Retina (tissue), 1 donor: ENCODE results near the gene KCNIP3.

ENCODE experiments used
- DNase-seq: peaks from one replicate; pipeline ENCODE4 v3.0.0-alpha.2; 2016

KCNIP3 gene

GRCh38 chr2:95314964-95315611 is 17.9 kb downstream of the KCNIP3 start:
- peak; percentile 53 for DNase-seq

DNA sequence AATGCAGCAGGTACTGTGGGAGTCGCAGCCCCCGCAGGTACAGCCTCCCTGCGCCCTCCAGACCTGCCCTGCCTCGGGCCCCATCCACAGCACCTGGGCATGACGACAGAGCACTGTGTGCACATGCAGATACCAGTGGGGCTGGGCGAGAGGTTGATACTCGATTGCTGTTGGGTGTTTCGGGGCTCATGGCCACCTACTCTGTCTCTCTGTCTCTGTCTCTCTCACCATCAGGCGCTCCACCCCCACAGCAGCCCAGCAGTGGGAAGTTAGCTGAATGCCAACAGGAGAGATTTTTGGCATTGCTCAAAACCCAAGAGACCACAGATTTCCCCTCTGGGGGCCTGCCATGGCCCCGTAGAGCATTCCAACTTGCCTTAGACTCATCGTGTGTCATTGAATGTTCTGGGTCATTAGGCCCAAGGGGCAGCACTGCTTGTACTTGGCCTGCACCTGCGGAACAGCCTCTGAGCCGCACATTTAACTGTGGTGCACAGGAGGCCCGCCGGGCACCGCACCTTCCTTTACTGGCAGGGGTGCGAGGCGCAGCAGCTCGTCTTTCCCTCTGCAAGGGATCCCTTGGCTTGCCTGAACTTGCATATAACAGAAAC is 18.8 kb downstream of the KCNIP3 start:
- DNase-seq = no peak

DNA sequence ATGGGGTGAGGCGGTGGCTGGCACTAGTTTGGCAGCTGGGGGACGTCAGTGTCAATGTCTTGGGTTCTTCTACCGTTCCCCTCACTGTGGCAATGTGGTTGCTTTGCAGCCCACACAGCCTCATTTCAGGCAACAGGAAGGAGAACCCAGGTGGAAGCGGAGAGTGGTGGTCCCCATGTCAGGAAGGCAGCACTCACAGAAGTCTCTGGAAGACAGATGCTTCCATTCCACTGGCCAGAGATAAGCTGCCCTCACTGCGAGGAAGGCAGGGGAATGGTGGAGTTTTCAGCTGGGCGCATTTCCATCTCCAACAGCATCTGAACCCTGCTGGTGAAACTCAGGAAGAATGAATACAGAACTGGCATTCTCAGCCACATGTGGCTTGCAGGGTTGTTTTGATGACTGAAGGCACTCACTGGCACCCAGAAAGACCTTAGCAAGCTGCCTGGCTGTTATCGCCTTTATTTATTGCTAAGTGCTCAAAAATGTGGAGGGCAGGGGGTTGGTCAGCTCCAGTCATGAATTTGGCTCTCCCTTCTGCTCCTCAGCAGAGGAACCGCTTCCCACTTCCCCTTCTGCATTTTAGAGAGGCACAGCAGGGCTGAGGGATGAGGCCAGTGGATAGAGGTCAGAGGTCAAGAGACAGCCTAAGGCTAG is 19.4 kb downstream of the KCNIP3 start:
- no peak for DNase-seq

DNA sequence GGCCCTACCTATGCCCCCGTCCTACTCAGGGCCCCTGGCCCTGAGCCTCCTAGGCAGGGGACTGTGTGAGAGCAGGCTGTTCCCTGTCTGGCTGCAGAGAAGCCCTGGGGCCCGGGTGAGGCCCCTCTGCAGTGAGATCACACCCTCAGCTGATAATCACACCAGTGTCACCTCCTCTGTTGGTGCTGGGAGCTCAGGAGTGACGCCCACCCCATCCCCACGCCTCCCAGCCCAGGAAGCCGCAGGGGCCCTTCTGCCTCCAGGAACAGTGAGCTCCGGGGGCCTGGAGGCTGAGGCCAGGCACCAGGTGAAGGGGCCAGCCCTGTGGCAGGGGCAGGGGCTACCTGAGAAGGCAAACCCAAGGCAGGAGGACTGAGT is 20.0 kb downstream of the KCNIP3 start:
- DNase-seq = no peak

GRCh38 chr2:95317665-95318425 is 20.7 kb downstream of the KCNIP3 start:
- DNase-seq = no peak

DNA sequence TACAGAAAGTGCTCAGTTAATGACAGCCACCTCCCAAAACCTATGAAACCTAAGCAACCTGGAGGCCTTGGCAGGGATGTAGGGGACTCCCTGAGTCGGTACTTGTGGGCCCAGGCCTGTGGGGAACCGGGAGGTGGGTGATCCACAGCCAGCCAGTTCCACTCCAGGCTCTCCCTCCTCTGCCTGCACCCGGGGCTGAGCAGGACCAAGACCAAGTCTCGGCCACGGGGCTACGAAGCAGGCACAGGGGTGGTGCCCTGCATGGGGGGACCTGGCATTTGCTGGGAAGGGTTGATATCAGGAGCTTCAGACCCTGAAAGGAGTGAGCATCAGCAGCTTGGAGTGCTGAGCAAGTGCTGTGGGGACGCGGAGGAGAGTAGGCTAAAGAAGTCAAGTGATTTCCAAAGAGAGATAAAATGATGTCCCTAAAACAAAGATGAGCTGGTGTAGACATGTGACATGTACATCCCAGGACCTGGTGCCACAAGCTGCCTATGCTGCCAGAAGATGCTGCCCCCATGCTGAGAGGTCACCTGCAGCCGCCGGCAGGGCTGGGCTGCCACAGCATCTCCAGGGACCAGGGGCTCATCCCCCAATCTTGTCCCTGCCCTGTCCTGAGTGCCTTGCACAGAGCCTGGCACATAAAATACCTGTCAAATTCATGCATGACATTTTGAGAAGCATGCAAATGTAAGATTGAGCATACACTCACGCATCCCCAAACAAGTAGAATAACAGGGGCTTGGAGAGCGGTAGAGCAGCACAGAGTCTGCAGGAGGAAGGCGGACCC is 21.5 kb downstream of the KCNIP3 start:
- no peak for DNase-seq

DNA sequence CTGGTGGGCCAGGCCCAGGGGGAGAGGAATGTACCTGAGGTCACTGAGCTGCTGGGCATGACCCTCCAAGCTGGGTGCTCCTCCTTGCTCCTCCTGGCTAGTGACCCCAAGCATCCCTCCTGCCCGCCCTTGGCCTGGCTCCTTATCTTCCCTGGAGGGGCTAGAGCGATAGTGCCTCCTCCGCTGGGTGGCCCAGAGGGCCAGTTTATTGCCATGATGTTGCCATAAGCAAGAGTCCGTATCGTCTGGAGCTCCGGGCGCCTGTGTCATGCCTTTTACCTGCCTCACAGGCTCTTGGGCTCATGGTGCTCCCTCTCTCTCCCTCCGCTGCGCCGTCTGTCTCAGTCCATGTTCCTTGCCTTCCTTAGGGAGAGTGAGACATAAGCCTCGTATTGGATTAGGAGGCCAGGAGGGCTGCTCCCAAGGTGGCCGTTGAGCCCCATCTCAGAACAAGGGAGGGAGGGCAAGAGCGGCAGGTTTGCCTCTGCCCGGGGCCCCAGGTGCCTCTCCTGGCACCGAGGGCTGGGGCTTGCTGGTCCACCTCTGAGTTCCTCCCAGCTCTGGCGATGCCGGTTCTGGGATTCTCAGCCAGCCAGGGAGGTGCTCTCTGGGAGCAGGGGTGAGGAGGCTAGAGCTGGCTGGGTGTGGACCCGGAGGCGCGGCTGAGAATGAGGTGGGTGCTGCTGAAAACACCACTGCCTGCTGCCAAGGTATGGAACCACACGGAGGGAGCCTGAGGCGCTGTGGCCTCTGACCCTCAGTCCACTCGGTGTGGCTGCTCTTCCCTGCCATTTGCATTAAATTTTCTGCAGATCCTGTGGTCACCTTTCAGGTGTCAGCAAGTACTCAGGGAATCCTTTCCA is 22.6 kb downstream of the KCNIP3 start:
- no peak for DNase-seq

GRCh38 chr2:95320344-95320712 is 23.2 kb downstream of the KCNIP3 start:
- DNase-seq = no peak

GRCh38 chr2:95320986-95321767 is 24.0 kb downstream of the KCNIP3 start:
- no peak for DNase-seq

DNA sequence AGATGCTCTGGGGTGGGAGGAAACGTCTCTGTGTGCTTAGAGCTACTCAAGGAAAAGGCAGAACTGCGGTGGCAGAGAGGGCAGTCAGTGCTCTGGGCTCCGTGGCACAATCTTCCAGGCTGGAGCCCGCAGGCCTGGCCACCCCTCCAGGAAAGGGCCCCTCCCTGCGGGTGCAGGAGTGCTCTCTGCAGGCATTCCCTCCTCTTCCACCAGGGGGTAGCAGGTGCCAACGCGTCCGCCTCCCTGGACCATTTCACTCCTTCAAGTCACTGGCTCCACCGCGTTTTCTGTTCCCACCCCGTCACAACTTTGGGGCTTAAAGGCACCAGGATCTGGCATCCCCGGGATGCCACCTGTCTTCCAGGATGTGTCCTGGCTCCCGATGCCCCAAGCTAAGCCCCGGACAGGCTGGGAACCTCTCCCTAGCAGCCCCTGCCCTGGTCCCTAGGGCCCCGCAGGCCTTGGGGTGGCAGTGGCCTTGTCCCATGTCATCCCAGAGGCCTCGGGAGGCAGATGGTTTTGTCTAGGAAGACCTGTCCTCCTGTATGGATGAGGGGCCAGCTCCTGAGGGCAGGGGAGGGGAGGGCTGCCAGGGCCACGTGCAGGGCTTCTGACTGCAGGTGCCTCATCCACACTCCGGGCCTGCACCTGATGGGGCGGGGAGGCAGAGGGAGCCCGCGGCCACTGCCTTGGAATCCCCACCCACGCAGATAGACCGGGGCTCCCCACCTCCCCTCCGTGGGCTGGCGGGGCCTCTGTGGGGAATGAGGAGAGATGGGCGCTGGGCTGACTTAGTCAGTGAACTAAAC is 26.4 kb downstream of the KCNIP3 start:
- no peak for DNase-seq

DNA sequence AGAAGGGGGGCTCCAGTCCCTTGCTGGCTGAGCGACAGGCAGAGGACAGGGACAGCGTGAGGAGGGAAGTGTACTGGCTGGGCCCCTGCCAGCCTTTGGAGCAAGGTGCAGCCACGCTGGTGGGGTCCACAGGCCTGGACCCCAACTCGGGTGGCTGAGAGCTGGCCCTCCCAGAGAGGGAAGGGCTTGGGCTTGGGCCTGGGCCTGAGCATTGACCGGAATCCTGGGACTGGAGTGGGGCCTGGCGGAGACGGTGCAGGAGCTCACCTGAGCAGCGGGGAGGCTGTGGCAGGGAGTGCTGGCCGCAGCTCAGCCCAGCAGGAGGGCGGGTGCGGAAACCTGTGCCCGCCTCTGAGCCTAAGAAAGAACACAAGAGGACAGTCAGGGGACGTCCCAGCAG is 27.9 kb downstream of the KCNIP3 start:
- DNase-seq = no peak

- no peak for DNase-seq
Observed at GRCh38 chr2:95325590-95326432, 28.7 kb downstream of the KCNIP3 start.

DNA sequence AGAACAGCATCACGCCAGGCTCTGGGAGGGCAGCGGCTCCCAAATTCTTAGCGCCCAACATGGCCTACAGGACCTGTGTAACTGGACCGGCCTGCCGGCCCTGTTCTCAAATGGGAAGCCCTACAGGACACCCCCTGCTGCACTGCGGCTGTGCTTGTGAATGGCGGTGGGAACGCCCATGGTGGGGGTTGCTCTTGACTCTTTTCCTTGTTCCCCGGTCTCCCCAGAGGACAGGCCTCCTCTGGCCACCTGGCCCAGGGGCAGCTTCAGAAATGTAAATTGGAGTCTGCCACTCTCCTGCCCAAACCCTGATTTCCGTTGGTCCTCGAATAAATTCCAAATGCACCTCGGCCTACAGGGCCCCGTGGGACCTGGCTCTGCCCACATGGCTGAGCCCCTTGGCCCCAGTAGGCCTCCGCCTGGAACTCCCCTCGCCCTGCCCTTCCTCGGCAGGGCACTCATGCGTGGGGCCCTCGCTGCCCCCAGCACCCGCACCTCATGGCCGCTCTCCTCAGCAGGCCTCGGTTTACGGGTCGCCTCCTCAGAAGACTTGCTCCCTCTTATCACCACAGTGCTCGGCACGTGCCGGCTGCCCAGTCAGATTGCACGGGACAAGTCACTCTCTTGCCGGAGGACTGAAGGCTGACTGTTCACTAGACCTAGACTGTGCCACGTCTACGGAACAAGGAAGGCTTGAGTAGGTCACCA is 29.4 kb downstream of the KCNIP3 start:
- DNase-seq = no peak

DNA sequence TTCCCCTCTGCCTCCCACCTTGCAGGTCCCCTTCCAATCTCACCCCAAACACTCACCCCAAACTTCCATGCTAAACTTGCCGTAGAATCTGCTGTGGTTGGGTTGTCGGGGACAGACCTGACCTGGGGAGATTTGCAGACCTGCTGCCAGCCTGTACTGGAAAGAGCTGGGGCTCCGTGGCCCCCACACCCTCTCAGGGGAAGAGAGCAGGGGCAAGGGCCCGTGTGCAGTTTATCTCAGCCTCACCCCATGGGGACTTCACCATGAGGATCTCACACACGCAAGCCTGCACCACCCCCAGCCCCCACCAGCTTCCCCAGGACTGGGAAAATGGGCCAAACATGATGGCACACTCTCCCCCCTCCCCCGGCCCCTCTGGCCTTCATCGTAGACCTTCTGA is 30.7 kb downstream of the KCNIP3 start:
- no peak for DNase-seq

GRCh38 chr2:95328358-95329125 is 31.4 kb downstream of the KCNIP3 start:
- DNase-seq = no peak

DNA sequence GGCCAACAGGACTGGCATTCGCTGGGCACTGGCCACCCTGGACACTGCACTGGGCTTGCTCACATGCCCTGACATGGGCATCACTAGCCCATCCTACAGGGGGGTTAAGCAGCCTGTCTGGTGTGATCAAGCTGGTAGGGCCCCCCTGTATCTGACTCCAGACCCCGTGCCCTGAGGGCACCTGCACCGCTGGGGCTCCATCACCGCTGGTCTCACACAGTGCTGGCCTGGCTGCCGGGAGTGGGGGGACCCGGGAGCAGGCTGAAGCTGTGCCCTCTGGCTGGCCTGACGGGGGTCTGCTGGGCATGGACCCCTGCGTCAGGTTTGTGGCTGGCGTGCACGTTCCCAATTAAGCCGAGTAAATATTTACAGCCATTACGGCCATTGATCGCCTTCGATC is 32.3 kb downstream of the KCNIP3 start:
- DNase-seq = no peak

- no peak for DNase-seq
Observed at GRCh38 chr2:95329891-95330793, 33.0 kb downstream of the KCNIP3 start.
